Activated B cell treated with CpG ODN at 0.5 μM for 24 hours (primary cell): Measurements from ENCODE around the gene ZFR2. TPM values are rescaled to one million over a fixed set of nuclear protein-coding genes. Genes with fewer than 3 reads are reported as not detected.

Source experiments
- ATAC-seq: fragments of 200-7000 bp; cut with Tn5 transposase; one replicate; pipeline ENCODE4 v1.10.0; 2021; ENCODE audit warnings: low read depth, mild to moderate bottlenecking, moderate library complexity
- CTCF ChIA-PET: fragments of 350-600 bp; sonication (Branson Sonifier 250); formaldehyde crosslinking; loops from one replicate; lab custom pipeline; 2021; ENCODE audit warnings: antibody characterized with exemption; lab: Charles Lee
- POLR2A ChIA-PET: fragments of 350-600 bp; sonication (Branson Sonifier 250); formaldehyde crosslinking; loops from one replicate; lab custom pipeline; 2021; ENCODE audit warnings: antibody characterized with exemption; lab: Charles Lee
- DNase-seq: peaks from one replicate; pipeline ENCODE4 v3.0.0; 2022
- H3K27ac Mint-ChIP-seq: one replicate; pipeline ENCODE4 v1.8.0; 2020; ENCODE audit warnings: mixed read lengths
- H3K27me3 Mint-ChIP-seq: one replicate; pipeline ENCODE4 v1.8.0; 2021; ENCODE audit warnings: mixed read lengths
- H3K36me3 Mint-ChIP-seq: one replicate; pipeline ENCODE4 v1.8.0; 2021; ENCODE audit warnings: low read depth, mixed read lengths
- H3K4me1 Mint-ChIP-seq: one replicate; pipeline ENCODE4 v1.8.0; 2021; ENCODE audit warnings: mixed read lengths
- H3K4me3 Mint-ChIP-seq: one replicate; pipeline ENCODE4 v1.8.0; 2020; ENCODE audit warnings: mild to moderate bottlenecking, mixed read lengths
- H3K9me3 Mint-ChIP-seq: one replicate; pipeline ENCODE4 v1.8.0; 2020; ENCODE audit warnings: mixed read lengths
- CTCF ChIP-seq: fragments of 200-600 bp; IDR thresholded peaks from one replicate; pipeline ENCODE4 v1.8.0; 2022; ENCODE audit warnings: antibody characterized with exemption, mild to moderate bottlenecking
- intact Hi-C: fragments of 100-400 bp; cut with micrococcal nuclease; formaldehyde crosslinking; loops from one replicate; pipeline ENCODE4 v1.15.1; 2024
- total RNA-seq: library from RNA; stranded (reverse); gene quantifications from 2 replicates; pipeline ENCODE4 v1.2.3, GENCODE V29; 2022

Gene ZFR2
- total RNA-seq, 1 donor from 2014 or later, result 0.31 TPM

- TF ChIP-seq CTCF, result no peak
- Mint-ChIP-seq H3K4me3 (no peak overlapping the region), H3K9me3 (no peaks in the 10 kb centered on the region), H3K36me3 (no peaks in the 10 kb centered on the region), H3K4me1 (no peaks in the 10 kb centered on the region), H3K27me3 (no peaks in the 10 kb centered on the region), H3K27ac (no peak overlapping the region)
- no peak for DNase-seq
- ATAC-seq, result no peak
- POLR2A ChIA-PET, result no interaction called here
- CTCF ChIA-PET, result no interaction called here
- intact Hi-C loops, result no loop called here
Measured at GRCh38 chr19:3837922-3838321, 30.9 kb downstream of the ZFR2 start.

- Mint-ChIP-seq H3K27me3 (no peaks in the 10 kb centered on the region), H3K27ac (no peak overlapping the region), H3K9me3 (no peaks in the 10 kb centered on the region), H3K4me1 (no peaks in the 10 kb centered on the region), H3K4me3 (no peak overlapping the region), H3K36me3 (no peaks in the 10 kb centered on the region)
- intact Hi-C loops, result no loop called here
- POLR2A ChIA-PET, result no interaction called here
- ATAC-seq, result no peak
- TF ChIP-seq CTCF, result no peak
- DNase-seq, result no peak
- CTCF ChIA-PET, result no interaction called here
Measured at GRCh38 chr19:3837332-3837731, 31.5 kb downstream of the ZFR2 start.

GRCh38 chr19:3836887-3837286 is 32.0 kb downstream of the ZFR2 start:
- no peak for DNase-seq
- POLR2A ChIA-PET, result no interaction called here
- no peak for ATAC-seq
- Mint-ChIP-seq H3K27ac (no peak overlapping the region), H3K9me3 (no peaks in the 10 kb centered on the region), H3K4me3 (no peak overlapping the region), H3K36me3 (no peaks in the 10 kb centered on the region), H3K4me1 (no peaks in the 10 kb centered on the region), H3K27me3 (no peaks in the 10 kb centered on the region)
- TF ChIP-seq CTCF, result no peak
- CTCF ChIA-PET, result no interaction called here
- intact Hi-C loops, result no loop called here

GRCh38 chr19:3835055-3835435 is 33.8 kb downstream of the ZFR2 start:
- ChIA-PET POLR2A (no interaction called here), CTCF (no interaction called here)
- Mint-ChIP-seq H3K27ac (no peak overlapping the region), H3K27me3 (no peaks in the 10 kb centered on the region), H3K4me3 (no peak overlapping the region), H3K36me3 (no peaks in the 10 kb centered on the region), H3K9me3 (no peaks in the 10 kb centered on the region), H3K4me1 (no peaks in the 10 kb centered on the region)
- DNase-seq (no peak), ATAC-seq (no peak)
- intact Hi-C loops, result no loop called here
- no peak for TF ChIP-seq CTCF

- H3K4me3 Mint-ChIP-seq, result no peak overlapping the region
- H3K9me3 Mint-ChIP-seq, result no peaks in the 10 kb centered on the region
- H3K27ac Mint-ChIP-seq, result no peak overlapping the region
- TF ChIP-seq CTCF, result no peak
- DNase-seq, result no peak
- no peak for ATAC-seq
- H3K4me1 Mint-ChIP-seq, result no peaks in the 10 kb centered on the region
- POLR2A ChIA-PET, result no interaction called here
- no peaks in the 10 kb centered on the region for H3K36me3 Mint-ChIP-seq
- CTCF ChIA-PET, result no interaction called here
- intact Hi-C loops, result no loop called here
- no peaks in the 10 kb centered on the region for H3K27me3 Mint-ChIP-seq
Measured at GRCh38 chr19:3834349-3835054, 34.3 kb downstream of the ZFR2 start.
